Measurements from ENCODE around the gene MIAT.
"Not testable (repeated sequence)": the region's sequence is repeated elsewhere in the genome, so short reads cannot be mapped to it uniquely, and the experiment has no call there.

Gene MIAT

DNA sequence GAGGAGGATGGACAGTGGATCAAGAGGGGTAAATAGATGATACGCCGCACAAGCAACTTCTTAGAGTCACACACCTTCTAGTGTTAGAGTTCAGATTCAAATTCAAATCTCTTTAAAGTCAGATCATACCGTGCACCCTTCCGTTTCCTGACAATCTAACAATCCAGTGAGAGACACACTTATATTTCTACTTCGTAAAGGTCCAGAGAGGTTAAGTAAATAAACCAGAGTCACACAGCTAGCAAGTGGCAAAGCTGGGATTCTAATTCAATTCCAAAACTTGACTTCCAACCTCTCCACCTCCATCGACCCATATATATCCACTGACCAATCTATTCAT, 34.0 kb downstream of the MIAT start:
- DNase-seq (ENCODE audit: extremely low read depth in 1 of 2, low read depth in 1 of 2) = no peak

DNA sequence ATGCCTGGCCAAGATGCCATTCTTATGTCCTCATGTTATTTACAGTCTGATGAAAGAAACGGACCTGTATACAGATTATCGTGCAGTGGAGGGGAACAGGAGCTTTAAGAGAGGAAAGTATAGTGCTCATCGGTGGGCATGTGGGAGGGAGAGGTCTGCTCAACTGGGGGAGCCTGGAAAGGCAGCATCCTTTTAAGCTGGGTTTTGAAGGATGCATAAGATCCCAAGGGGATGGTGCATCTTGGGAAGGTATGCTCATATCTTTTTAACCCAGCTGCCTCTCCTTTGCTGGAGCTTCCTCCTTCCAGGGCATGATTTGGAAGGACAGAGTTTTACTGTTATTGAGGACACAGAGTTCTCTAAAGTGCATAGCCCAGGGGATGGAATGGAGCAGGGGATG, 34.8 kb downstream of the MIAT start:
- DNase-seq (ENCODE audit: extremely low read depth in 1 of 2, low read depth in 1 of 2) = no peak

DNA sequence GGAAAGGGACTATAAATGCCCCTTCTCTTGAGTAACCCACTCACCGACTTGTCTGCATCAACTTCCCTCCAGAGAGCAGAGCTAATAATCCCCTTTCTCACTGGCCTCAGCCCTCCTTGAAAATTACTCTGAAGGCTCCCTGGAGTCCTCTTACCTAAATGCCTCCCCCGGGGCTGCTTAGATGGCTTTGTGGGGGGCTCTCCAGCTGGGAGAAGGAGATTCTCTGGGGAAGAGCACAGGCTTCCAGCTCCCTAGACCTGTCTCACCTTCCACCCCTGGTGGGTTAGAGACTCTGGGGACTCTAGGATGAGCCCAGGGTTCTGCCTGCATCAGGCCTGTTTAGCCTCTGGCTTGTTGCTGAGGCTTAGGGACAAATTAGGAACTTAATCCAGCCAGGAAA, 39.8 kb downstream of the MIAT start:
- DNase-seq (ENCODE audit: extremely low read depth in 1 of 2, low read depth in 1 of 2) = no peak

DNA sequence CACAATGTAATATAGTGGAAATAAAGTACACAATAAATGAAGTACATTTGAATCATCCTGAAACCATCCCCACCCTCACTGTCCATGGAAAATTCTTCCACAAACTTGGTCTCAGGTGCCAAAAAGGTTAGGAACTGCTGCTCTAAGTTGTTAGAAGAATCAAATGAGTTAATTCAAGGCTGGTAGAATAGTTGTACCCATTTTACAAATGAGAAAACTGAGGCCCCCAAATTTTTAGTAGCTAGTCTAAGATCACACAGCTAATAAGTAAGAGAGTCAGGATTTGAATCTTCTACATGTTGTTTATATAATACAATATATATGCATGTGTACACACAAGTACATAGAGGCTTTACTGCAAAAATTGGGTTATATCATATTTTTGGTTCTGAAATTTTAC, 43.1 kb downstream of the MIAT start:
- no peak for DNase-seq (ENCODE audit: extremely low read depth in 1 of 2, low read depth in 1 of 2)

DNA sequence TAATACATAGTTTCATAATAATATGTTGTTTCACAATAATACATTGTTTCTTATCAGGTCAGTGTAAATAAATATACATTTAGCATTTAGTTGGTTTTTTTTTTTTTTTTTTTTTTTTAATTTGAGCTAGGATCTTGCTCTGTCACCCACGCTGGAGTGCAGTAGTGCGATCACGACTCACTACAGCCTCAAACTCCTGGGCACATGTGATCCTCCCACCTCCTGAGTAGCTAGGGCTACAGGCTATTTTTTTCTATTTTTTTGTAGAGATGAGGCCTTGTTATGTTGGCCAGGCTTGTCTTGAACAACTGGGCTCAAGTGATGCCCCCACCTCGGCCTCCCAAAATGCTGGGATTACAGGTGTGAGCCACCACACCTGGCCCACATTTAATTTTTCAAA, 43.5 kb downstream of the MIAT start:
- DNase-seq (ENCODE audit: extremely low read depth in 1 of 2, low read depth in 1 of 2) = no peak

DNA sequence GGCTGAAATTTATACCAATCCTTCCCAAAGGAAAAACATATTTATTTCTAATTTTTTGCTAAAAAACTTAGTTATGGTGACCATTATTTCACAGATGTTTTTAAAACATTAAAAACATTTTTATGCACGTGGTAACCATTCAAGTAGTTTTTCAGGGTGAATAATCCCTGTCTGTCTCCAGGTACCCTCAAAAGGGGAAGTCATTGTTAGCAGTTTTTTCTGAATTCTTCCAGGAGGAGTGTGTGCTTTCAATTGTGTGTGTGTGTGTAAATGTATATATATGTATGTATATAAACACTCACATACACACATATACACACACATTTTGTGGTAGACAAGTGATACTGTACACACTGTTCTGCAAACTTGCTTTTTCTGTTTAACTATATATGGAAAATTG, 43.9 kb downstream of the MIAT start:
- DNase-seq (ENCODE audit: extremely low read depth in 1 of 2, low read depth in 1 of 2) = no peak

DNA sequence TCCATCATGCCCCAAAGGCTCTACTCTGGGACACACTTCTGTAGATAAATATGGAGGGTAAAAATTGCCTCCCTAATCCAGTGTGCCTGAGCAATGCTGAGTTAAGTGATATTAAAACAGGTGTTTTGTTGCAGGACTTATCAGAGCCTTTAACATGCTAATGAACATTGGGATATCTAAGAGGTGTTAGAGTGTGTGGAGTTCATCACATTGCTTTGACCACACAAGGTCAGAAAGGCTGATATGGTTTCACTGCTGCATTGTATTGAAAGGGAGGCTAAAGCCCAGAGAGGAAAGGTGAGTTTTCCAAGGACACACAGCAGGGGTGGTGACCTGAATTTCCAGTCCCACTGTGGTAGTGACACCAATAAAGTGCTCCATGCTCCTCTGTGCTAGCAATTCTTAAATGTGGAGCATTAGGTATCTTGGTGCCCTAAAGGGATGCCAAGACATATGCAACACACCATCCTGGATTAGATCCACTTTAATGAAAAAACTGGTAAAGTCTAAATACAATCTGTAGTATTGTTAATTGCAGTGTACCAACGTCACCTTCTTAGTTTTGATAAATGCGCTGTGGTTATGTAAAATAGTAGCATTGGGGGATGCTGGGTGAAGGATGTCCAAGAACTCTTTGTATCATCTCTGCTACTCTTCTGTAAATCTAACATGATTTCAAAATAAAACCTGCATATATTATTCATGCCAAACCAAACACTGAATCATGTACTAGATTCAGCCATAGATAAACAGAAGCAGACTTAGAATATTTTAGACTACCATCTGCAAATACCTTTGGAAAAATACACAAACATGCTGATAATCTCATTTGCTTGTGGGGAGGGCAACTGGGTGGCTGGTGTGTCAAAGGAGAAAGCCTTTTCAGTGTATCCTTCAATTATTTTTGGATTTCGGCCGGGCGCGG, 45.8 kb downstream of the MIAT start:
- DNase-seq (ENCODE audit: extremely low read depth in 1 of 2, low read depth in 1 of 2) = no peak

DNA sequence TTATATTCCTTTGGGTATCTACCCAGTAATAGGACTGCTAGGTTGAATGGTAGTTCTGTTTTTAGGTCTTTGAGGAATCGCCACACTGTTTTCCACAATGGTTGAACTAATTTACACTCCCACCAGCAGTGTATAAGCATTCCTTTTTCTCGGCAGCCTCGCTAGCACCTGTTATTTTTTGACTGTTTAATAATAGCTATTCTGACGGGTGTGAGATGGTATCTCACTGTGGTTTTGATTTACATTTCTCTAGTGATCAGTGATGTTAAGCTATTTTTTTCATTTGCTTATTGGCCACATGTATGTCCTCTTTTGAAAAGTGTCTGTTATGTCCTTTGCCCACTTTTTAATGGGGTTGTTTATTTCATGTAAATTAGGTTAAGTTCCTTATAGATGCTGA, 48.0 kb downstream of the MIAT start:
- not testable (repeated sequence) for DNase-seq (ENCODE audit: extremely low read depth in 1 of 2, low read depth in 1 of 2)

DNA sequence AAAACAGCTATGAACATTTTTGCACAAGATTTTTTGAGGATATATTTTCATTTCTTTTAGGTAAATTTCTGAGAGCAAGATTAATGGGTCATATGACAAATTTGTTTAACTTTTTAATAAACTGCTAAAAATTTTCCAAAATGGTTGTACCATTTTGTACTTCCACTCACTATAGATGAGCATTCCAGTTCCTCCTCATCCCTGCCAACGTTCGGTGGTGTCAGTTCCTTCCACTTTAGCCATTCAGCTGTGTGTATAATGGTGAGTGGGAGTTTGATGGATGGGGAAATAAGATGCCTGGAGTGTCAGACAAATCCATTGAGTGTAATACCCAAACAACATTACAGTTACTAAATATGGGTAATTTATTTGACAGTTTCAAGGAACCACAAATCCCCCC, 49.7 kb downstream of the MIAT start:
- no peak for DNase-seq (ENCODE audit: extremely low read depth in 1 of 2, low read depth in 1 of 2)

DNA sequence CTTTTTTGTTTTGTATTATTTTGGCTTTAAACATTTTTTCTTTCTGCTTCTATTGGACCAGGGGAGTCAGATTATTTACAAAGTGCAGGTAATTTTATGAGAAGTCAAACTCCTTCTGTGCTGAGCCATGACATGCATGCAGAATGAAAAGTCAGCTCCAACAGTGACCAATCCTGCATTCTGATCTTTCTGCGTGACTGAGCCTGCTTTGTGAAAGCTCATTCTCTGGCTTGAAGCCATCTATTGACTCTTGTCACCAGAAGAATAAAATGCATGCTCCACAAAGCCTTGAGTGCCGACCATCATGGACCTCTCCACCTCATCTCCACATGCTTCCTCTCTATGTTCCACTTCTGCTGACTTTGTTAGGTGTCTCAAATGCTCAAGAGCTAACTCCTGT, 50.2 kb downstream of the MIAT start:
- no peak for DNase-seq (ENCODE audit: extremely low read depth in 1 of 2, low read depth in 1 of 2)

DNA sequence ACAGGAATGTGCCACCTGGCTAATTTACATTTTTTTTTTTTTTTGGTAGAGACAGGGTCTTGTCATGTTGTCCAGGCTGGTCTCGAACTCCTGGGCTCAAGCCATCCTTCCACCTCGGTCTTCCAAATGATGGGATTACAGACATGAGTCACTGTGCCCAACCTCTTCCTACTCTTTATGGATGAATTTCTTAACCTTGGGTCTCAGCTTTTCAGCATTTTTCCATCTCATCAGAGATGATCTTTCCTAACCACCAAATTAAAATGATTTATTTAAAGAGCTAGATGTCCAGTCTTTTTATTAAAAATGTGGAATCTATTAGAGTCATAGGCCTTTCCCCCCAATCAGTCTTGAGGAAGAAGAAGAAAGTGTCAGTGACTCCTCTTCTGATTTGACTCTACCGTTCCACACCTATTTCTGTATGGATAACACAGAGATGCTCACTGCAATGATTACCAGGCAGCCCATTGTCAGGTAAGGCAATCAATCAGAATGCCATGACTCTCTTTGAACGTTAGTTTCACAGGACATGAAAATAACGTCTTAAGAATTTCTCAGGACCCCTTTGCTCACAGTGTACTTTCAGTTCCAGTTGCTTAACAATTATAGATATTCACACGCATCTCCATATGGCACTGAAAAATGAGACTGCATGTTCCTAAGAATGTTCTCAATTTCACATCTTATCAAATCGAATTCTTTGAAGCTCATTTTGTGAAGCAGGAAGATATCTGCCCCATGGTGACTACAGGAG, 51.0 kb downstream of the MIAT start:
- no peak for DNase-seq (ENCODE audit: extremely low read depth in 1 of 2, low read depth in 1 of 2)

DNA sequence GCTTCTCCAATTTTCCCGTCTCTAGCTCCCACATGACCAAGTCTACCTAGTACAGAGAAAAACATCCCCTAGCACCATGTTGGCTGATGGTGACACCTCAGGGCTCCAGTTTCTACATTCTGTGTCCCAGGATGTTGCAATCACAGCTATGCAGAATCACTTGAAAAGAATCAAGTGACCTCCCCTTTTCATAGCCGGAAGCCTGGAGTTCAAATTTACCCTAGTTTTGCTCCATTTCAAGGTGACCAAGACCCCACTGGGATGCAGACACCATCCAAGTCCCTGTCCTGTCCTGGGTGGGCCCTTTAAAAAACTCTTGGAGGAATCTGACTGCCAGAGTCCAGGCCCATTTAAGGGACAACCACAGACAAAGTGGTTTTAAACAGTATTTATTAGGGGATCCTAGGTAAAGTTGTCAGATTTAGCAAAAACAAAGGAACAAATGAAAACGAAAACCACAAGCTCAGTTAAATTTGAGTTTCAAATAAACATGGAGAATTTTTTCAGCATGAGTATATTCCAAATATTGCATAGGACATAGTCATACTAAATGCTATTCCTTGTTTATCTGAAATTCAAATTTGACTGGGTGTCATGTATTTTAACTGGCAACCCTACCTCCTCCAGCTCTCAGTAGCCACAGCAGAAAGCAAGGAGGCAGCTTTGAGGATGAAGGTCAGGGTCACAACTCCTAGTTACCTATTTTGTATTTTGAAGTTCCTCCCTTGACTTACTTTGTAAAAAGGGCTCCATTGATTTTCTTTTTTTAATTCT, 52.4 kb downstream of the MIAT start:
- no peak for DNase-seq (ENCODE audit: extremely low read depth in 1 of 2, low read depth in 1 of 2)

DNA sequence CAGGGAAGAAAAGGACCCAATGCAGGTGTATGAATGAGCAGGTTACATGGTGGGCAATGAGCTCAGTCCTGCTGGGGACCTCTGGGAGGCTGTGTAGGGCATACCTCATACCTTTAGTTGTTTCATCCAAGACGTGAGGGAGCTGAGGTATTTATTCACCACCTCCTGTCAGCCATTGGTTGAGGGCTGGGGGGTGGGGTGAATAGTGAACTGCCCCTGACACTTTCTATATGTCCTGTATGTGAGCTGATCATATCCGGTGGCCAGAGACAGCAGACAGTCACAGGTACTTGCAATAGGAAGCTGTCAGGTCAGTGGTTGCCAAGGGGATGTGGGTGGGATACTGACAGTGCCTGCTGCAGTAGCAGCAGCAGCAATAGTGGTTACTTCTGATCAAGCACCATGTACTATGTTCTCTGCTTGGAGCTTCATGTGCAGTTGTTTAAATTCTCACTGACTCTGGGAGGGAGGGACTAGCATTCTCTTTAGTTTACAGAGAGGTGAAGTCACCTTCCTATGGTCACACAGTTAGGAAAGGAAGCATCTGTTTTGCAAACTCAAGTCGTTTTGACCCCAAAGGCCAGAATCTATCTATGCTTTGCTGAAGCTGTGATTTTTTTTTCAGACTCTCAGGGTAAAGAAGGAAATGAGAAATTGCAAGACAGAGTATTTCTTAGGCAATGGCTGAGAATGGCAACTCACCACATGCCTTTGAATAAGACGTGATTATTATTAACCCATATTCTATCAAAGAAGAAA, 54.0 kb downstream of the MIAT start:
- no peak for DNase-seq (ENCODE audit: extremely low read depth in 1 of 2, low read depth in 1 of 2)

DNA sequence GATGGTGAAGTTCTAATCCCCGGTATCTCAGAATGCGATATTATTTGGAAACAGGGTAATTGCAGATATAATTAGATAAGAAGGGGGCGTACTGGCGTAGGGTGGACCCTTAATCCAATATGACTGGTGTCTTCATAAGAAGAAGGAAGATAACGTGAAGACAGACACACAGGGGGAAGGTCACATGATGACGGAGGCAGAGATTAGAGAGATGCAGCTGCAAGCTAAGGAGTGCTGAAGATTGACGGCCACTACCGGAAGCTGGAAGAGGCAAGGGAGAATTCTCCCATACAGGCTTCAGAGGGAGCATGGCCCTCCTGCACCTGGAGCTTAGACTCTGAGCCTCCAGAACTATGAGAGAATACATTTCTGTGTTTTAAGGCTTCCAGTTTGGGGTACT, 54.8 kb downstream of the MIAT start:
- no peak for DNase-seq (ENCODE audit: extremely low read depth in 1 of 2, low read depth in 1 of 2)

DNA sequence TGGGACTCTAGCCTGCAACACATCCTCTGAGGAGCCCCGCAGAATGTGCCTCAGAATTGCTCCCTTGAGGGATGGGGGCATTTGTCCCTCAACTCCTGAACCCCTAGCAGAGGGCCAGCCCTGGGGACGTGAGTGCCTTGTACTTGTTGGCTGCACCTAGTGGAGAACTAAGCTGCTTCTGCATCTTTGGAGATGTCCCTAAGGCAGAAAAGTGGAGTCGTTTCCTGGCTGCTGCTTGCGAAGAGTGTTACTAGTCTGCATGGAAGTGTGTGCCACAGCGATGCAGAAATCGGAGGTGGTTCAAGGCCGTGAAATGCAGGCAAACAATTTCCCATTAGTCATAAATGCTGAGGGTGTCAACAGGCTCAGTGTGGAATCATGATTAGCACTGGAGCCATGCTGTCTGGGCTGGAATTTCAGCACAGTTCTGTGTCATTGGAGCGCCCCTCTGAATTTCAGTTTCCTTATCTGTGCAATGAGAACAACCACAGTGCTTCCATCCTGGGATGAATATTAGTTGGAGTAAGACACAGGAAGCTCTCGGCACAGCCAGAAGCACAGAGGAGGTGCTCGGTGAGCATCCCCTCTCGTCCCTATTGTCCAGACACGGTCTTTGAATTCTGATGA, 56.5 kb downstream of the MIAT start:
- no peak for DNase-seq (ENCODE audit: extremely low read depth in 1 of 2, low read depth in 1 of 2)

DNA sequence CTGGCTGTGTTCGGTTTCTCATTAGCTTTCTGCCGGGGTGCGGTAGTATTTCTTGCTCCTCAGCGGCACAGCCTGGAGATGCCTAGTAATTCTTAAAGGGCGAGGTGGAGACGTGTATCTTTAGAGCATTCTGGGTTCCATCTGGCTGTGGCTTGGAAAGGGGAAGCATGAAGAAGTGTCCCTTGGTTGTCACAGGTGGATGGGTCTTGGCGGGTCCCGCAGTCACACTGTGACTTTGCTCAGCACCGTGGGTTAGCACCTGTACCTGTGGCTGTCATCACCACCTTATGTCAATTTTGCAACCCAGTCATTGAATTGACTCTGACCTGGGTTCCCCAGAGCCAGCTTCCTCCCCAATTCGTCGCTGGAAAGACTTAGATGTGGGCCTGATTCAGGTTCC, 57.6 kb downstream of the MIAT start:
- no peak for DNase-seq (ENCODE audit: extremely low read depth in 1 of 2, low read depth in 1 of 2)

DNA sequence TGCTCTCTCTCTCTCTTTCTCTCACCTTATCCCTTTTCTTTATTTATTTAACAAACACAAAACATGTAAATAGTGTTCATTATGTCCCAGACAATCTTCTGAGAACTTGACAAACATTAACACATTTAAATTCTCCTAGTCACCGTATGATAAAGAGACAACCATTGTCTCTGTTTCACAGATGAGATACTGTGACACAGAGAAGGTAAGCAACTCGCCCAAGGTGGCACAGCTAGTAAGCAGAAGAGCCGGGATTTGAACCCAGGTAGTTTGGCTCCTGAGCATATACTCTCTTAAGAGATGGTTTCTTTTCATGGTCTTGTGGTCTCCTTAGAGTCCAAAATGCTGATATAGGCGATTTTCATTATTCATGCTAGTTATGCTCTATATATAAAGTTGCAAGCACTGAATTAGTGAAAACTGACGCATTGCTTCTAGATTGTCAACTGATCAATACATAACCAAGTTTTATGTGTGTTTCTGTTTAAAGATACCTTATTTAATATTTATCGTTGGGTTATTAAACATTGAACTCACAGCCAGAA, 58.1 kb downstream of the MIAT start:
- DNase-seq (ENCODE audit: extremely low read depth in 1 of 2, low read depth in 1 of 2) = no peak

DNA sequence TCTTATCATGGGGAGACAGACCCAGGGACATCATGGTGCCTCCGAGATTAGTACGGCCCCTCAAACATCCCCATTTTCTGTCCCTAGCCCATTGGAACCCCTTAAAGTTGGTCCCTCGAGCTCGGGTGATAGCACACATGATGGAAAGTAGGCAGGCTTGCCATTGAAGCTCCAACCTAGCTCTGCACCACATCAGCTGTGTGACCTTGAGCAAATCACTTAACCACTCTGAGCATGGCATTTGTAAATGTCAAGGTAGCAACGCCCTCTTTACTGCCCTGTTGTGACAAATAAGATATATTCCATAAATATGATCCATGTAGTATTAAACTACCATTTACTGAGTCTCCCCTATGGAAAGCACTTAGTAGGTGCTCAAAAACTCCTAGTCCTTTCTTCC, 61.1 kb downstream of the MIAT start:
- DNase-seq (ENCODE audit: extremely low read depth in 1 of 2, low read depth in 1 of 2) = no peak

DNA sequence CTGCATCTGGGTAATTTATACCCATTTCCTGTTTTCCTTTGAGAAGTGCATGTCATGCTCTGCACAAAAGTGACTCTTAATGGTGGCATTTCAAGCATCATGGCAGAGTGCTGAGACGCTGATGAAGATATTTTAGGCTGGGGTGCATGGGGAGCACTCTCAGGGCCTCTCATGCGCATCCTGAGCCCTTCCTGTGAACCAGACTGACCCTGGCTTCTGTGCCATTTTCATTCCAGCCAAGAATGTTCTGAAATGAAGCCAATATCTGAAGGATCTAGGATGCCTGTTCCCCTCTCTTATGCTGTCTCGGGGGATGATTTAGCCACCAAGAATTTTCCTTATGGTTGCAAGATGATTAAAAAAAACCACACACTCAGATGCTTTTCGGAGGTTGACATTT, 61.5 kb downstream of the MIAT start:
- DNase-seq (ENCODE audit: extremely low read depth in 1 of 2, low read depth in 1 of 2) = no peak

DNA sequence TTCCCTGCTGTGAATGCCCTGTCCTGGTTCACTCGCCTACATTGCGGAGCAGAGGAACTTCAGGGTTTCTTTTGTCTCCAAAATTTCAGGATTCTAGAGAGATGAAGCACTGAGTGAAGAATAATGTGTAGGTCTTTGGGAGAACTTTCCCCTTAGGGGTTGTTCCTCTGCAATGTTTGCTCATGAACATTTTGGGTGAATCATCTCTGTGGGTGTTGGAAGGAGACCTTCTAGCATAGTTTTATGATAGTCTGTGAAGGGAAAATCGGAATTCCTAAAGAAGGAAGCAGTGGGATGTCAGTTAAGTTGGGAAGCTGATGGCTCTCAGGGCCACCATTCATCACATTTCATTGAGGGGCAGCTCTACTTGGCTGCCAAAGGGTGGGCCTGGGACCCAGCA, 64.8 kb downstream of the MIAT start:
- DNase-seq (ENCODE audit: extremely low read depth in 1 of 2, low read depth in 1 of 2) = no peak
